HG02571 (cell line): Measurements from ENCODE around the gene FOXK2.
"Not testable (repeated sequence)": the region's sequence is repeated elsewhere in the genome, so short reads cannot be mapped to it uniquely, and the experiment has no call there.

Source experiments
- ATAC-seq: cut with Tn5 transposase; IDR thresholded peaks from one replicate; pipeline ENCODE4 v1.9.1; 2021; ENCODE audit warnings: mild to moderate bottlenecking, moderate library complexity; ENCODE audit not compliant: unreplicated experiment

FOXK2 gene

DNA sequence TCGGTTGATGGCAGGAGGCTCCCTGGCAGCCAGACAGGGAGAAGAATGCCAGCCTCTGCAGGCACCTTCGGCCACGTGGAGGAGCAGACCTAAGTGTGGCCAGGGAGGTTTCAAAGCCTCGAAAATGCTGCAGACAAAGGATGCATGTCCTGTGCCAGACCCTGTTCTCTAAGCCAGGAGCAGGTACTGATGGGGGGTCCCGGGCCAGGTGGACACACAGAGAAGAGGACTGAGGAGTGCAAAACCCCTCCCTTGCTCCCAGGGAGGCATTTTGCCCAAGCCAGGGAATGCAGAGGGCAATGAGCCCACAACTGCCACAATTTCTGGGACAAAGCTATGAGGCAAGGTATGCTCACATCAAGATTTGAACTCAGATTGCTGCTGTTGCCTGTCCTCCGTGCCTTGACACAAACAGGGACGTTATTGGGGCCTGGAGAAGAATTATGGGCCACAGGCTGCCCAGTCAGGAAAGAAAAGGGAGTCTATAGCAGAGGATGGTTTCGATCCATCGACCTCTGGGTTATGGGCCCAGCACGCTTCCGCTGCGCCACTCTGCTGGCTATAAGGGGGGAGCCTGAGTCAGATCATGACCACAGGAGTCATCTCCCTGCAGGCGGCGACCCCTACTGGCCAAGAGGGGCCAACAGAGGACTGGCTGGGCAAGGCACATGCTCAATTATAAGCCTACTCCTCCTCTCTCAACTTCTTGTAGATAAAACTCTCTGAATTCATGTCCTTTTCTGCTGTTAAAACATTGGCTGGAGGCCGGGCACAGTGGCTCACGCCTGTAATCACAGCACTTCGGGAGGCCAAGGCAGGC, 25.1 kb upstream of the FOXK2 start:
- peak; percentile 46 for ATAC-seq

DNA sequence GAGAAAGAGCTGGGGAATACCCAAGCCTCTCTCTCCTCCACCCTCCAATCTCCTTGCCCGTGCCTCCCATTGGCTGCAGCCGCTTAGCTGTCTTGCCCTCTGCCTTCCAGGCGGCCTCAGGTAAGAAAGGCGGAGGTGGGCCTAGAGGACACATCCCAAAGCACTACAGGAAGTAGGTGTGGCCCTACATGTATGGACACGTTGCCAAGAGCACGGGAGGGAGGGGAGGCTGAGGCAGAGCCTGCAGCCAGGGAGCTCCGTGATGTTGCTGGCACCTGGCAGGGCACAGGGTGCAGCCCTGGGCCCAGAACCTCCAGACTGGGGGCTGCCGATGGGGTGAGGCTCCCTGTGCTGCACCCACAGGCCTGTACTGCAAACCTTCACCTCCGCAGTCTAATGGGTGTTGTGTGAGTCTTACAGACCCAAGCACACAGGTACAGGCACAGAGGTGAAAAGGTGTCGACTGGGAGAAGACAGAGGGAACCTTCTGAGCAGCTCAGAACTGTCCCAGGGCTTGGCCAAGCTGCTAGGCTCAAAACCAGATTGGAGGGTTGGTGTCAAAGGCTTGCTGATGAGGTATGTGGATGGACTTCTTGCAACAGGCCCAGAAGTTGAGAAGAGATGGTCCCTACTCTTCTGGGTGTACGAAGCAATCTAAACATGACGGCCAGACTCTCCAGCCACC, 23.5 kb upstream of the FOXK2 start:
- ATAC-seq: no peak

DNA sequence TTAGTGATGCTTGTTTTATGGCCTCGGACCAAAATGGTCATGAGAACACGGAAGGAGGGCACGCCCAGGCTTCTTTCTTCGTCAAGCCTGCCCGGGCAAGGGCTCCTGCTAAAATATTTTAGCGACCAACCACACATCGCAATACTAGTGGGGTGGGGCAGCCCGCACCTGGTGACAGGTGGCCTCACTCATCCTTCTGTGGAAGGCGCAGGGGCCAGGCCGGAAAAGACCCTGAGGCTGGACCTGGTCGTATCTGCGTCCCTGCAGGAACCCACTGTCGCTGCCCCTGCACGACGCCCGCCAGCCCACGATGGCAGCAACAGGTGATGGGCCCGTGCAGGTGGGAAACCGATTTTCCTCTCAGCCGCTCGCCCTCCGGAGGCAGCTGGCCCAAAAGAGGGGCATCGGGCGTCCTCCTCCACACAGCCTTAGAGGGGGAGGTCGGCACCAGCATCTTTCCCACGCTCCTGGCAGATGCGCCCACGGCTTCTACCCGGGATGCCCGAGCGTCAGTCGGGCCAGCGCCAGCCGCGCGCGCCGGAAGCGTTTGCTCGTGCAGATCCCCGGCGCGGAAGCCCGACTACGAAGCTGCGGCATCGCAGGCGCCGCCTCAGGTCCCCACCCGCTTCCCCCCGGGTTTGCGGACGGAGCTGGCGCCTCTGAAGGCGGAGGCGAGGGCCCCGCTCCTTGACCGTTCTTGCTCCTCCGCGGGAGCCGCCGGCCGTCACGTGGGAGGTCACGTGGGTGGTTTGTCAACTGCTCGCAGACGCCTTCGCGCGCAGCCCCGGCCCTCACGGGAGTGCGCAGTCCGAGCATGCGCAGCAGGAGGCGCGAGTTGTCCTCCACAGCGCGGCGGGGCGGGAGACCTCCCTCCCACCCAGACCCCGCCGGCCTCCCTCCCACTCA, 22.8 kb upstream of the FOXK2 start:
- ATAC-seq: peak; percentile 48

DNA sequence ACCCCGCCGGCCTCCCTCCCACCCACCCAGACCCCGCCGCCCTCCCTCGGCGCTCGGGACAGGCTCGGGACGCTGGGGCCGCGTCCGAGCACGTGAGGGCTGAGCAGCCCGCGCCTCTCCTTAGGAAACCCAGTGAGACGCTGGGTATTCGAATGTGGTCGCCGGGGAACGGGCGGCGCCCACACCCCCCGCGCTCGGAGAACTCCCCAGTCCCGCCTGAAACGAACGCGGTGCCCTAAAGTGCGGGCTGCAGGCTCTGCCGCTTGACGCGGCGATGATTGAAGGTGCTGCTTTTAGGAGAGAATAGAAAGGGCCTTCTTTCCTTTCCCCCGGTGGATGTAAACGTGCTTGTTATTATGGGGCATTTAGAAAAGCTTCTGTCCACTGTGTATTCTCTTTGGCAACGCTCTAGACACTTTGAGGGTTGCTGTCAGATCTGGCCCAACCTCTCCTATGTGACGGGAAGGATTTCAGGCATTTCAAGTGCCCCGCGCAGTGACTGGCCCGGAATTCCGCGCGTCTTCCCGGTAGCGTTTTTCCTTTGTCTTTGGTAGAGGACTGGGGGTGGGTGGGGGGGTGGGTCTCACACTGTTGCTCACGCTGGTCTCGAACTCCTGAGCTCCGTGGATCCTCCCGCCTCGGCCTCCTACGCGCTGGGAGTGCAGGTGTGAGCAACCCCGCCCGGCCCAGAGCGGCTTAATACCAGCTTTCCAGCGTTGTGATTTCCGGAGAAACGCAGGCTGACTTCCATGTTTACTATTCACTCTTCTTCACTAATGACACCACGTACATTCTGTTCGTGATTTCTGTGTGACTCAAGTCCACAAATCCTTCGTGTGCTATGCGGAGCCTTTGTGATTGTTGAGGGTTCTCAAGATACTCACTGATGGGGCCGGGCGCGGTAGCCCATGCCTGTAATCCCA, 21.8 kb upstream of the FOXK2 start:
- ATAC-seq: peak; percentile 7

DNA sequence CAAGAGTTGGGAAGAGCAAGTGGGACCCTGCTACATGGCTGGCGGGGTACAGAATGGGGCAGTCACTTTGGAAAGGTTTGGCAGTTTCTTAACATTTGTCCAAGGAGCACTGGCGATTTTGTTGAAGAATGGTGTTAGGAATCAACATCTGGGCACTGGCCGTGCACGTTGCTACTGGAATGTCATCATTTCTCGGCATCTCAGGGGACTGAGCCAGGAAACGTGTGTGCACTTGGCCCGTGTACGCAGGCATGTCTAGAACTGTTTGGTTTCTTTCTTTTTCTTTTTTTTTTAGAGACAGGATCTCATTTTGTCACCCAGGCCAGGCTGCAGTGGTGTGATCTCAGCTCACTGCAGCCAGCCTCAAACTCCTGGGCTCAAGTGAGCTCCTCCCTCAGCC, 17.3 kb upstream of the FOXK2 start:
- ATAC-seq: no peak

DNA sequence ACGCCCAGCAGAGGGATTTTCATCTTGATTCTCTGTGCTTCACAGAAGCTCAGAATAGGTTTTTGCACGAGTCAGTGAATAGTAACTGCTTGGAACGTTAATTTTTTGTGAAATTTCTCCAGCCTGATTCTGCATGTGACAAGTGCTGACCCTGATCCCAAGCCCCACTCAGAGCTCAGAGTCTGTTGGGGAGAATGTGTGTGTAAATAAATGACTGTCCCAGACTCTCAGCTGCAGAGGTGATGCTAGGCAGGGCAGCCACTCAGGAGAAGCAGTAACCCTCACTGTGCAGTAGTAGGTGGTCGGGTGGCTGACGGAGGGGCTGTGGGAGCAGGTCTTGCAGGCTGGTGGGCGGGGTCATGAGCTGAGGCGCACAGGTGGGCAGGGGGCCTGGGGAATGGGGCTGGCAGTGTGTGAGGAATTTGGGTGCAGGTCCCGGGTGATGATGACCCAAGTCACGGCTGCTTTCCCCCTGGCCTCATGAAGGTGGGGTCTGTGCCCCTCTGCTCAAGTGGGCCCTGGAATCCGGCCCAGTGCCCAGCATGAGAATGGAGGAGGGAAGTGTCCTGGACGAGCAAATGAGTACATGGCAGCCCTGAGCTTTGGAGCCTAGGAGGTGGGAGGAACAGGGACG, 16.3 kb upstream of the FOXK2 start:
- no peak for ATAC-seq

DNA sequence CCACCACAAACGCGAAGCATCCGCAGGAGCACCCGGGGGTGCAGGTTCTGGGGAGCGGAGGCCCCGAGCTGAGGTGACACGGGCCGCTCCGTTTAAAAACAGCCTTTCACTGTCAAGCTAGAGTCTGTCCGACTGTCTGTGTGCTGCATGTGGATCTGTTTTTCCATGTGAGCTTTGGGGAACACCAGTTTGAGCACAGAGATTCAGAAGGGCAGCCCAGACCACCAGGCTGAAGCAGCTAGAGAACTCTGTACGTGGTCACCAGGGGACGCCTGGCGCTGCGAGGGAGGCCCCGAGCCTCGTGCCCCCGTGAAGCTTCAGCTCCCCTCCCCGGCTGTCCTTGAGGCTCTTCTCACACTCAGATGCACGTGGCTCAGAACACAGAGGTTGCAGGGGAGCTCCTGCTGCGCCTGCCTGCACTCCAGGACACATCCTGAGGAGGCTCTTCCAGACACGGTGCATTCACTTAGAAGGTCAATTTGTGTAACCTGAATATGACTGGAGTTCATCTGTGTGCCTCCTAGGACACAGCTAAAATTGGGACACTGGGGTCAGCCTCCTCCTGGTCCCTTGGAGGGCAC, 15.7 kb upstream of the FOXK2 start:
- no peak for ATAC-seq

DNA sequence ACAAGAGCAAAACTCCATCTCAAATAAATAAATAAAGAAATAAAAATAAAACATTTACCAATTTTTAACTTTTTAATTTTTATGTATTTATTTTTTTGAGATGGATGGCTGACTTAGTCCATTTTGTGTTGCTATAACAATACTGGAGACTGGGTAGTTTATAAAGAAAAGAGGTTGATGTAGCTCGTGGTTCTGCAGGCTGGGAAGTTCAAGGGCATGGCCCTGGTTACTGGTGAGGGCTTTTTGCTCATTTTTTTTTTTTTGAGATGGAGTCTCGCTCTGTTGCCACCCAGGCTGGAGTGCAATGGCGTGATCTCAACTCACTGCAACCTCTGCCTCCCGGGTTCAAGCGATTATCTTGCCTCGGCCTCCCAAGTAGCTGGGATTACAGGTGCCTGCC, 14.2 kb upstream of the FOXK2 start:
- no peak for ATAC-seq

DNA sequence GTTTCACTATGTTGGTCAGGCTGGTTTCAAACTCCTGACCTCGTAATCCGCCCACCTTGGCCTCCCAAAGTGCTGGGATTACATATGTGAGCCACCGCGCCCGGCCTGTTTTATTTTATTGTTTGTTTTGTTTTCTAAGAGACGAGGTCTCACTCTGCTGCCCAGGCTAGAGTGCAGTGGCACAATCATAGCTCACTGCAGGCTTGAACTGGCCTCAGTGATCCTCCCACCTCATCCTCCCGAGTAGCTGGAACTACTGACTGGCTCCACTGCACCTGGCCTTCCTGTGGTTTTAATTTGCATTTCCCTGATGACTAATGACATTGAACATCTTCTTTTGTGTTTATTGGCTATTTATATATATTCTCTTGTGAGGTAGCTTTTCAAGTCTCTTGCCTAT, 13.1 kb upstream of the FOXK2 start:
- ATAC-seq: peak; percentile 75

DNA sequence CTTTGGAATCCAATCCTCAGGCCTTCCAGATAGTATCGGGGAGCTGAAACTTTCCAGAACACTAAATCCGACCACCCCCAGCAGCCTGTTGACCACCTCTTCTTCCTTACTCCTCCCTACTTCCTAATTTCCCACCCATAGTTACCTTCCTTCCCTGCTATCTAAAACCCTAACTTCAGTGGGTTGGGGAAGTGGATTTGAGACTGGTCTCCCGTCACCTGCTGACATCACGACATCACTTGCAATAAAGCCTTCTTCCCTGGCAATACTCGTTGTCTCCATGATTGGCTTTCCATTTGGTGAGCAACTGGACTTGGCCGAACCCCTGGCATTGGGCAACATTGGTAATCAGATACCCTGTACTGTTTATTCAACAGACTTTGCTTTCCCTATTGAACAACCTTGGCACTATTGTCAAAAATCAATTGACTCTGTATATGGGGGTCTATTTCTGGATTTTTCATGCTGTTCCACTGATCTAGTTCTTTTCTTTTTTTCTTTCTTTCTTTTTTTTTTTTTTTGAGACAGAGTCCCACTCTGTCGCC, 11.8 kb upstream of the FOXK2 start:
- ATAC-seq: no peak

DNA sequence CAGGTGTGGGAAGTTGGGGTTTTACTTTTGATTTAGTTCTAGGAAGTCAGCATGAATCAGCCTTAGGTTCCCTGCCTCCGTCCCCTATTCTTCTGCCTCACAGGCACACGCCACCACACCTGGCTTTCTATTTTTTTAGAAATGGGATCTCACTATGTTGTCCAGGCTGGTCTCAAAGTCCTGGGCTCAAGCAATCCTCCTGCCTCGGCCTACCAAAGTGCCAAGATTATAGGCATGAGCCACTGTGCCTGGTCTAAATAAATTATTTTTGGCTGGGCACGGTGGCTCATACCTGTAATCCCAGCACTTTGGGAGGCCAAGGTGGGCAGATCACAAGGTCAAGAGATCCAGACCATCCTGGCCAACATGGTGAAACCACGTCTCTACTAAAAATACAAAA, 7.9 kb upstream of the FOXK2 start:
- ATAC-seq: not testable (repeated sequence)

DNA sequence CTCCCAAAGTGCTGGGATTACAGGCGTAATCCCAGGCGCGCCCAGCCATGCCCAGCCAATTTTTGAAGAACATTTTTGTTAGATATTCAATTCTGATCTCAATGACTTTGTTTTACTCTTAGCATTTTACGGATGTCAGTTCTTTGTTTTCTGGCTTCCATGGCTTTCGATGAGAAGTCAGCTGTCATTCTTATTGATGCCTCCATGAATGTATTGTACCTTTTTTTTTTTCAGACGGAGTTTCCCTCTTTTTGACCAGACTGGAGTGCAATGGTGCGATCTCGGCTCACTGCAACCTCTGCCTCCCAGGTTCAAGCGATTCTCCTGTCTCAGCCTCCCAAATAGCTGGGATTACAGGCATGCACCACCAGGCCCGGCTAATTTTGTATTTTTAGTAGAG, 5.7 kb upstream of the FOXK2 start:
- ATAC-seq: not testable (repeated sequence)

DNA sequence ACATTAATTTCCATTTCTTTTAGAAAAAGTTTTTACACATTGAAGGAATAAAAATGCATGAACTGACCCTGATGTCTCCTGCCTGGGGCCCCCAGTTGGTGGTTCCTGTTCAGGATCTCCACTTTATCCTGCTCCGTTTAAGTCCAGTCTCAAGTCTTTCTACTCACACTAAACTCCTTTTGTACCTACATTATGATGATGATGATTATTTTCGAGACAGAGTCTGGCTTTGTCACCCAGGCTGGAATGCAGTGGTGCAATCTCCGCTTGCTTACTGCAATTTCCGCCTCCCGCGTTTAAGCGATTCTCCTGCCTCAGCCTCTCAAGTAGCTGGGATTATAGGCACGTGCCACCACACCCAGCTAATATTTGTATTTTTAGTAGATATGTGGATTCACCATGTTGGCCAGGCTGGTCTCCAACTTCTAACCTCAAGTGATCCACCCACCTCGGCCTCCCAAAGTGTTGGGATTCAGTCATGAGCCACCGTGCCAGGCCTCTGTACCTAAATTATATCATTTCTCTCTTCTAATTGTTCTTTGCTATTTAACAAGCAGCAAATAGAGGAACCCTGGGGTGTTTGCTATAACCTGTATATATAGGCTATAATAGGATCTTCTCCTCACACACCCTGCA, 2.2 kb upstream of the FOXK2 start:
- no peak for ATAC-seq

DNA sequence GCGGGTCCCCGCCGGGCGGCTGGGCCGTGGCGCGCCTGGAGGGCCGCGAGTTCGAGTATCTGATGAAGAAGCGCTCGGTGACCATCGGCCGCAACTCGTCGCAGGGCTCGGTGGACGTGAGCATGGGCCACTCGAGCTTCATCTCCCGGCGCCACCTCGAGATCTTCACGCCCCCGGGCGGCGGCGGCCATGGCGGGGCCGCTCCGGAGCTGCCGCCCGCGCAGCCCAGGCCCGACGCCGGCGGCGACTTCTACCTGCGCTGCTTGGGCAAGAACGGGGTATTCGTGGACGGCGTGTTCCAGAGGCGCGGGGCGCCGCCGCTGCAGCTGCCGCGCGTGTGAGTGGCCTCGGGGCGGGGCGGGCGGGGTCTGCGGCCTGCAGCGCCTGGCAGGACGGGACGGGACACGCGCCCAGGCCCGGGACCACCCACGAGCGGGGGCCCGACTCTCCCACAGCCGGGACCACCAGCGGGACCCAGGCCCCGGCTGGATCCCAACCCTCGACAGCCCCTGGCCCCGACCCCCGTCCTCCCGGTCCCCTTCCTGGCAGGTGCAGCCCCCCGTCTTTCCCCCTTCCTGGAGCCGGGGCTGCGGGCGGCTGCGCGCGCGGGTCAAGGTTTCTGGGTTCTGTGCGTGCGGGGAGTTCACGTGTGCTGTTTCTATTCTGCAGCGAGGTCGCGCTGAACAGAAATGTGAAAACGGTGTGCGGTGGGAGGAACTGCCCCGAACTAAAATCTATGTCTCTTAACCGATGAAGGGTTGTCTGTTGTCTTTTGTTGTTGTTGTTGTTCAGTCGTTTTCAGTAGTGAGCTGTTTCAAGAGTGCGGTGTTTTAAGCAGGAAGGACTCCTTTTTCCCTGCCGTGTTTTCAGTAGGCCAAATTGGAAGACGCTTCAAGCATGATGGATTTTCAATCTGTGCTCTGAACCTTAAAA, 705 bp downstream of the FOXK2 start:
- ATAC-seq: peak; percentile 18

DNA sequence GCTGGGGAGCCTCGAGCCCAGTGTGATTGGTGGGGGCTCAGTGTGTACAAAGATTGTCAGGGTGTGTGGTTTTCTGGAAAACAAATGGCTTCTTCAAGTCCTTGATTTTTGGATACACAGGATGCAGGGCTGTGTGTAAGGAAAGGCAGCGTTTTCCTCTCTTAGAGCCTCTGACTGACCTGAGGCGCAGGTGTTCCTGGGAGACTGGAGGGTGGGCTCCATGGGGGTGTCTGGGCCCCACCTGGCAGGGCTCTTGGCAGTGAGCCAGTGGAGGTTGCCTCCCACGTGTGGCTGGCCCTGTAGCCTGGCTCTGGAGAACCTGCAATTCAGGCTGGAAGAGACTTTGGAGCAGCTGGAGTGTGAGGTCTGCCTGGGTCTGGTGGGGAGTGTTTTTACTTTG, 5.0 kb downstream of the FOXK2 start:
- ATAC-seq: no peak

DNA sequence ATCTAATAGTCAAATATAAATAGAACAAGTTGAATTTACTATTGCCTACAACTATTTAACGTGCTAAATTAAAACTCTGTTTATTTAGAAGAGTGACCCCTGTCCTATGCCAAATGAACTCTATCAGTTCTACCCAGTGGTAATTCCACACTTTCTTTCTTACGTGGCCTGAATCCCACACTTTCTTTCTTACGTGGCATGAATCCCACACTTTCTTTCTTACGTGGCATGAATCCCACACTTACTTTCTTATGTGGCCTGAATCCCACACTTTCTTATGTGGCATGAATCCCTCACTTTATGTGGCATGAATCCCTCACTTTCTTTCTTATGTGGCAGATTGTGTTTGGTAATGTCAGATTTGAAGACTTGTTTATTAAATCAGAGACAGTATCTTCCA, 6.2 kb downstream of the FOXK2 start:
- ATAC-seq: no peak

DNA sequence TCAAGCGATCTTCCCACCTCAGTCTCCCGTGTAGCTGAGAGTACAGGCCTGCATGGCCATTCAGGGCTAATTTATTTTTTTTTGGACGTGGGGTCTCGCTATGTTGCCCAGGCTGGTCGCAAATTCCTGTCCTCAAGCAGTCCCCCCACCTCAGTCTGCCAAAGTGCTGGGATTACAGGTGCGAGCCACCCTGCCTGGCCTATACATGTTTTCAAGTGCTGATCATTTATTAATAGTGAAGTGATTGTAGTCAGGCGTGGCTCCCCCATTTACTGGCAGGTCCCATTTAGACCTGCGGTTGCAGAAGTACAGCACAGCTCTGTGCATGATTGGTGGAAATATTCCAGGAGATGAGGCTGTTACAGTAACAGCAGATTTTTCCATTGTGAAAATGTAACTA, 8.4 kb downstream of the FOXK2 start:
- no peak for ATAC-seq
